OCI-LY7 (cell line): Measurements from ENCODE around the gene VIT. TPM values are rescaled to one million over a fixed set of nuclear protein-coding genes. Genes with fewer than 3 reads are reported as not detected.

ENCODE experiments used
- BruUV-seq: library from RNA; stranded (reverse); fragments of 400-500 nt; replicated peaks from 2 replicates; lab custom pipeline; 2021; lab: Mats Ljungman, UMichigan
- CTCF ChIA-PET: fragments of 300-600 bp; sonication (Branson Sonifier 250); formaldehyde crosslinking; loops from one replicate; lab custom pipeline; 2022; ENCODE audit warnings: antibody characterized with exemption; ENCODE audit not compliant: unreplicated experiment; lab: Charles Lee
- POLR2A ChIA-PET: fragments of 300-600 bp; sonication (Branson Sonifier 250); formaldehyde crosslinking; loops from one replicate; lab custom pipeline; 2022; ENCODE audit warnings: antibody characterized with exemption; lab: Charles Lee
- DNase-seq: peaks from one replicate; pipeline ENCODE4 v3.0.0-alpha.2; 2015; ENCODE audit warnings: low spot score
- H2AFZ ChIP-seq: fragments of 200-600 bp; sonication (generic), shearing (Covaris generic); 2 replicates; pipeline ENCODE4 v1.6.1; 2014; ENCODE audit warnings: mild to moderate bottlenecking, antibody characterized with exemption, low read length, moderate library complexity
- H3K27ac ChIP-seq: fragments of 200-600 bp; sonication (generic); 2 replicates; pipeline ENCODE4 v1.5.1; 2014; ENCODE audit warnings: mixed run types, low read depth, mild to moderate bottlenecking, moderate library complexity, low read length, inconsistent platforms; ENCODE audit not compliant: poor library complexity, severe bottlenecking
- H3K36me3 ChIP-seq: fragments of 200-600 bp; sonication (generic); 2 replicates; pipeline ENCODE4 v1.6.1; 2014; ENCODE audit warnings: mild to moderate bottlenecking, antibody characterized with exemption, low read length, moderate library complexity, mixed read lengths; ENCODE audit not compliant: insufficient read depth
- H3K4me1 ChIP-seq: fragments of 200-600 bp; sonication (generic); 2 replicates; pipeline ENCODE4 v1.5.1; 2014; ENCODE audit warnings: mild to moderate bottlenecking, low read length; ENCODE audit not compliant: insufficient read depth, poor library complexity, severe bottlenecking
- H3K4me2 ChIP-seq: fragments of 200-600 bp; sonication (generic); 2 replicates; pipeline ENCODE4 v1.6.1; 2014; ENCODE audit warnings: mild to moderate bottlenecking, low read length
- H3K4me3 ChIP-seq: fragments of 200-600 bp; sonication (generic); 2 replicates; pipeline ENCODE4 v1.5.1; 2014; ENCODE audit warnings: mild to moderate bottlenecking, low read depth, low read length; ENCODE audit not compliant: poor library complexity, severe bottlenecking
- H3K79me2 ChIP-seq: fragments of 200-600 bp; sonication (generic); 2 replicates; pipeline ENCODE4 v1.6.1; 2016; ENCODE audit warnings: low read depth, mild to moderate bottlenecking, low read length, moderate library complexity, mixed read lengths; ENCODE audit not compliant: insufficient read depth
- H3K9me2 ChIP-seq: fragments of 200-600 bp; sonication (generic); 2 replicates; pipeline ENCODE4 v1.6.1; 2016; ENCODE audit warnings: mild to moderate bottlenecking, low read length, mixed read lengths; ENCODE audit not compliant: insufficient read depth
- H3K9me3 ChIP-seq: fragments of 200-600 bp; sonication (generic); 2 replicates; pipeline ENCODE4 v1.6.1; 2014; ENCODE audit warnings: mild to moderate bottlenecking, mixed run types, low read length, mixed read lengths
- H4K20me1 ChIP-seq: fragments of 200-600 bp; sonication (generic); 2 replicates; pipeline ENCODE4 v1.6.1; 2014; ENCODE audit warnings: mild to moderate bottlenecking, antibody characterized with exemption, low read length, moderate library complexity, mixed read lengths; ENCODE audit not compliant: insufficient read depth
- CTCF ChIP-seq: fragments of 200-600 bp; sonication (generic); conservative IDR thresholded peaks from 2 replicates; pipeline ENCODE4 v1.5.1; 2014; ENCODE audit warnings: mild to moderate bottlenecking, antibody characterized with exemption, low read length, moderate library complexity, mixed read lengths
- EZH2phosphoT487 ChIP-seq: fragments of 200-600 bp; sonication (generic); IDR thresholded peaks from 2 replicates; pipeline ENCODE4 v1.6.1; 2018; ENCODE audit warnings: low read depth, borderline replicate concordance, mild to moderate bottlenecking, mixed run types, antibody characterized with exemption, low read length, moderate library complexity, mixed read lengths
- intact Hi-C: fragments of 100-400 bp; cut with micrococcal nuclease; formaldehyde crosslinking; loops from one replicate; pipeline ENCODE4 v1.10.0; 2022; ENCODE audit not compliant: unreplicated experiment
- total RNA-seq, 2 experiments: library from RNA; depleted of rRNA in 1 of 2; stranded (reverse); fragments of >200 nt in 1 of 2; shearing (Covaris generic) in 1 of 2; gene quantifications; 2 replicates each; pipeline ENCODE4 v1.2.3, GENCODE V29; 2014 to 2022

The VIT gene
- total RNA-seq, 2 experiments from 2014 or later: not detected

GRCh38 chr2:36737131-36737750, 40.7 kb downstream of the VIT start:
- no peak overlapping the region for H3K27ac ChIP-seq
- H4K20me1 ChIP-seq: no peaks in the 10 kb centered on the region
- no peak overlapping the region for H3K4me3 ChIP-seq
- no peak overlapping the region for H2AFZ ChIP-seq
- H3K79me2 ChIP-seq: no peaks in the 10 kb centered on the region
- H3K9me3 ChIP-seq: no peaks in the 10 kb centered on the region
- H3K4me2 ChIP-seq: no peak overlapping the region
- H3K9me2 ChIP-seq: no peaks in the 10 kb centered on the region
- no peak for DNase-seq
- ChIA-PET CTCF (no interaction called here), POLR2A (no interaction called here)
- intact Hi-C loops: no loop called here
- H3K36me3 ChIP-seq: no peaks in the 10 kb centered on the region
- TF ChIP-seq CTCF (no peak), EZH2phosphoT487 (no peak)
- no peaks in the 10 kb centered on the region for H3K4me1 ChIP-seq
- no TSS peak for BruUV-seq

DNA sequence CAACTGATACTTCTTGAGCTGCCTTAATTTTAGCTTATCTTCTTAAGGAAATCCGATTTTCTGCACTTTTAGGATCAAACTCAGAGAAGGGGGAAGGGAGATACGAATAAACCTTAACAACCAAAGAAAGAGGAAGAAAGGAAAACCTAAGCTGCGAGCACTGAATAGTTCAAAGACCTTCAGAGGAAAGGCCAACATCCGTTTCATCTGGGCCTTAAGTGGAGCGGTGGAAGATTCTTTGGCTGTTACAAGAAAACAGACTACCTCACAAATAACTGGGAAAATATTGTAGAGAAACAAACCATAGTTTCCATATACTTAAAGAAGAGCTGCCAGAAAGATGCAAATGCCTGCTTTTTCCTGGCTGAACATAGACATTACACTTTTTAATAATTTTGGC, 43.6 kb downstream of the VIT start:
- Histone ChIP-seq H3K79me2 (no peaks in the 10 kb centered on the region), H2AFZ (no peak overlapping the region), H3K9me2 (no peaks in the 10 kb centered on the region), H3K4me1 (no peaks in the 10 kb centered on the region), H3K27ac (no peak overlapping the region), H3K4me3 (no peak overlapping the region), H4K20me1 (no peaks in the 10 kb centered on the region), H3K9me3 (no peaks in the 10 kb centered on the region), H3K36me3 (no peaks in the 10 kb centered on the region), H3K4me2 (no peak overlapping the region)
- ChIA-PET CTCF (no interaction called here), POLR2A (interaction anchor here (0.7 kb wide), 1 partner anchor 662 kb away, joined by 3 read pairs; no protein-coding TSS in a partner anchor)
- BruUV-seq: no TSS peak
- no peak for DNase-seq
- intact Hi-C loops: no loop called here
- no peak for TF ChIP-seq CTCF
- no peak for TF ChIP-seq EZH2phosphoT487

DNA sequence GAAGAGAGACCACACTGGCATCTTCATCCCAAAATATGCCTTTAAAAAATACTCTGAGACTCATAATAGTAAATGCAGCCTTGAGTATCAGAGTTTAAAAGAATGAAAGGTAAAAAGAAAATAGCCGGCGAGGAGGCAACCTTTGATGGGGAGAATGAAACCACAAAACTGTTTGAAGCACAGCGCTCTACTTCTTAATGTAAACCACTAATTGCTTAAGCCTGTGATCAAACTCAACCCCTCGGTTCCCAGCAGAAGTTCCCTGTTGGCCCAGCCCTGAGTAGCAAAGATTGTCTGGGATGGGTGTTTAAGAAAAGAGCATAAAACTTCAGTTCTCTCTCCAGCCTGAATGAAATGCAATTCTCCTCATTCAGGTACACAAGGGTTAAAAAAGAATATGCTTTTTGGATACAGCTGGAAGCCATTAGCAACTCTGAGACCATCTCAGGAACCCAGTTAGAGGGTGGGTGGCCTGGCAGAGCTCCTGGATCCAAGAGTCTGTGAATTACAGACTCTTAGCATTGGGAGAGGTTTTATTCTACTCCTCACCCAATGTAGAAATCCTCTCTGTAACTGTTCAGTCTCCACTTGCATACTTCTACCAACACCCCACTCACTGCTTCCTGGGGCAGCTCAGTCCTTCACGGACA, 44.8 kb downstream of the VIT start:
- H3K79me2 ChIP-seq: no peaks in the 10 kb centered on the region
- no peaks in the 10 kb centered on the region for H4K20me1 ChIP-seq
- H3K4me1 ChIP-seq: no peaks in the 10 kb centered on the region
- DNase-seq: no peak
- ChIA-PET POLR2A (no interaction called here), CTCF (no interaction called here)
- no peak overlapping the region for H2AFZ ChIP-seq
- H3K4me3 ChIP-seq: no peak overlapping the region
- intact Hi-C loops: no loop called here
- H3K9me2 ChIP-seq: no peaks in the 10 kb centered on the region
- H3K9me3 ChIP-seq: no peaks in the 10 kb centered on the region
- H3K4me2 ChIP-seq: no peak overlapping the region
- H3K36me3 ChIP-seq: no peaks in the 10 kb centered on the region
- no TSS peak for BruUV-seq
- no peak for TF ChIP-seq EZH2phosphoT487
- TF ChIP-seq CTCF: no peak
- no peak overlapping the region for H3K27ac ChIP-seq
